Spleen (tissue), 7 donors: ENCODE results near the gene EFCAB11.

Experiments
- CTCF ChIP-seq, 11 experiments: fragments of 200-600 bp in 7 of 11; fragments of 450-650 bp in 4 of 11; sonication (generic) in 4 of 11; IDR thresholded peaks in 8 of 11; conservative IDR thresholded peaks in 3 of 11; 1 replicate in 7 of 11; 2 replicates in 4 of 11; pipeline versions ENCODE4 v1.4.0 to v1.8.0; 2016 to 2021; ENCODE audit warnings: antibody characterized with exemption in 11 of 11, inconsistent platforms in 4 of 11, mild to moderate bottlenecking in 1 of 11
- POLR2A ChIP-seq, 3 donors: fragments of 450-650 bp; IDR thresholded peaks; one replicate each; pipeline ENCODE4 v1.5.1; 2017; ENCODE audit warnings: antibody characterized with exemption in 3 of 3, mild to moderate bottlenecking in 1 of 3
- donor health status: DM: no; HTN: no; CAD: no; lungs with moderate emphysema.
- donor health status: DM: no; HTN: no; CAD: no.
- donor health status: DM: no; HTN: no; CAD: no.

GRCh38 chr14:89870316-89870715 lies 84.2 kb downstream of the EFCAB11 start:
- no peak for TF ChIP-seq CTCF (IDR thresholded peaks at IDR 0.05 in 8 of 11, conservative IDR thresholded peaks at IDR 0.05 in 3 of 11)
- no peak for TF ChIP-seq POLR2A (IDR thresholded peaks at IDR 0.05)
